ENCODE measurements around the gene ZNF385A. TPM values are rescaled to one million over a fixed set of nuclear protein-coding genes. Genes with fewer than 3 reads are reported as not detected.

ZNF385A gene
- total and polyA plus RNA-seq, 9 of the 15 experiments (the other 6 are each of a cell fraction or from before 2014, with no cell fraction given): 1.0 to 111 (median 7.7) TPM

- Histone ChIP-seq H3K36me3 (ENCODE audit: control insufficient read depth, insufficient read depth, low read length) (no peaks in the 10 kb centered on the region), H3K27me3 (ENCODE audit: control insufficient read depth in 2 of 2, insufficient read depth in 2 of 2, low read length in 2 of 2) (no peaks in the 10 kb centered on the region), H3K4me2 (ENCODE audit: insufficient read depth, low read length) (peak overlapping the region; percentile 99), H3K9me1 (ENCODE audit: control insufficient read depth, insufficient read depth, low read length) (no peaks in the 10 kb centered on the region), H3K4me1 (replicated peaks in 1 of 2; ENCODE audit: control insufficient read depth in 2 of 2, insufficient read depth in 2 of 2, low read length in 2 of 2) (peaks cover 38 to 50% of the 10 kb centered on the region in 2 experiments), H2AFZ (ENCODE audit: low read depth, low read length) (peak overlapping the region; percentile 75), H3K9me3 (replicated peaks; ENCODE audit: control insufficient read depth, insufficient read depth, low read depth, low read length) (no peaks in the 10 kb centered on the region), H3K79me2 (ENCODE audit: control insufficient read depth, insufficient read depth, low read length) (peaks cover 26% of the 10 kb centered on the region; the same call in 2 of the 3 replicates), H3K9ac (ENCODE audit: insufficient read depth in 1 of 2, low read depth in 2 of 2, low read length in 2 of 2) (peak overlapping the region; percentile 85 to 89), H3K4me3 (peak overlapping the region; percentile 53), H4K20me1 (replicated peaks; ENCODE audit: control insufficient read depth, insufficient read depth, low read length) (no peaks in the 10 kb centered on the region), H3K27ac (ENCODE audit: extremely low read depth, low read depth, low read length) (peak overlapping the region; percentile 90)
- peak; percentile 83 for FAIRE-seq
- intact Hi-C loops (cut with micrococcal nuclease): no loop called here
- peak; percentile 75 to 90 (median 80) for DNase-seq (ENCODE audit: extremely low read depth in 1 of 4, low spot score in 3 of 4)
- WGBS (ENCODE audit: insufficient coverage, low coverage, missing lambda C conversion rate): 1% methylated on average over 14 of the region's 15 CpGs
- in situ Hi-C loops (cut with MboI): no loop called here
- peak; percentile 67 for ATAC-seq
- ChIA-PET POLR2A (interaction anchor here (0.6 to 5.8 kb wide), 29 partner anchors 9 to 157 kb away, joined by 3 to 57 read pairs (median 6); partner anchors contain the start of genes CBX5, COPZ1, HNRNPA1 and NFE2), CTCF (ENCODE audit: low intra/inter-chr PET ratio) (interaction anchor here (0.6 to 3.6 kb wide), 4 partner anchors 21 to 142 kb away, joined by 4 to 33 read pairs (median 18); no protein-coding TSS in a partner anchor)
- TSS peak; percentile 73 for BruUV-seq (replicated peaks)
- TF ChIP-seq DPF2 (IDR thresholded peaks at IDR 0.05) (0 out of 2 replicates have a peak, but pooled peaks have one; percentile 45), CBFA2T2 (conservative IDR thresholded peaks at IDR 0.05) (no peak), TOE1 (IDR thresholded peaks at IDR 0.05; ENCODE audit: borderline replicate concordance) (peak; percentile 49), TOE1 (CRISPR knock-in tag; IDR thresholded peaks at IDR 0.05; ENCODE audit: borderline replicate concordance, low read depth) (no peak), KDM1A (IDR thresholded peaks at IDR 0.05) (no peak), ZNF165 (CRISPR knock-in tag; IDR thresholded peaks at IDR 0.05; ENCODE audit: borderline replicate concordance) (no peak), ZNF174 (CRISPR knock-in tag; IDR thresholded peaks at IDR 0.05) (no peak), BRF1 (IDR thresholded peaks at IDR 0.05; ENCODE audit: borderline replicate concordance, extremely low read depth, insufficient read length) (no peak), SIX5 (IDR thresholded peaks at IDR 0.05; ENCODE audit: borderline replicate concordance in 1 of 2, insufficient read depth in 1 of 2, low read depth in 1 of 2, low read length in 2 of 2) (no peak), NFRKB (IDR thresholded peaks at IDR 0.05; ENCODE audit: low read depth) (peak; percentile 98), NFIC (IDR thresholded peaks at IDR 0.05) (peak; percentile 29; the same call in 1 of the 2 replicates), MIER1 (IDR thresholded peaks at IDR 0.05; ENCODE audit: low read depth) (peak; percentile 78; the same call in 1 of the 2 replicates), TRIM28 (IDR thresholded peaks at IDR 0.05) (peak; percentile 61; the same call in 1 of the 2 replicates), MTF1 (CRISPR knock-in tag; IDR thresholded peaks at IDR 0.05; ENCODE audit: borderline replicate concordance) (no peak), ELF4 (CRISPR knock-in tag; IDR thresholded peaks at IDR 0.05) (peak; percentile 90), EHMT2 (IDR thresholded peaks at IDR 0.05) (peak; percentile 25), RCOR1 (IDR thresholded peaks at IDR 0.05; ENCODE audit: borderline replicate concordance in 1 of 2, low read depth in 2 of 2, low read length in 2 of 2) (0 out of 4 replicates have a peak, but pooled peaks of 1 of the 2 experiments have one; percentile 9), POLR2B (IDR thresholded peaks at IDR 0.05; ENCODE audit: low read depth, partially characterized antibody) (peak; percentile 78), CHAMP1 (IDR thresholded peaks at IDR 0.05) (no peak), BCOR (IDR thresholded peaks at IDR 0.05) (peak; percentile 62; the same call in 1 of the 2 replicates), CSDE1 (IDR thresholded peaks at IDR 0.05) (0 out of 4 replicates have a peak, but pooled peaks of 1 of the 2 experiments have one; percentile 73), ZNF766 (CRISPR knock-in tag; conservative IDR thresholded peaks at IDR 0.05) (peak; percentile 65; the same call in 1 of the 2 replicates)
These were observed 26.2 kb downstream of the ZNF385A start for GRCh38 chr12:54358191-54358944.
